Activated CD4-positive, CD25-positive, alpha-beta regulatory T cell (primary cell): ENCODE results near the gene SLC13A2.
"Not testable (repeated sequence)": the region's sequence is repeated elsewhere in the genome, so short reads cannot be mapped to it uniquely, and the experiment has no call there.

Source experiments
- DNase-seq, 4 experiments: peaks; one replicate each; lab custom pipeline; 2025; lab: John Stamatoyannopoulos, UW

The SLC13A2 gene, protein sequence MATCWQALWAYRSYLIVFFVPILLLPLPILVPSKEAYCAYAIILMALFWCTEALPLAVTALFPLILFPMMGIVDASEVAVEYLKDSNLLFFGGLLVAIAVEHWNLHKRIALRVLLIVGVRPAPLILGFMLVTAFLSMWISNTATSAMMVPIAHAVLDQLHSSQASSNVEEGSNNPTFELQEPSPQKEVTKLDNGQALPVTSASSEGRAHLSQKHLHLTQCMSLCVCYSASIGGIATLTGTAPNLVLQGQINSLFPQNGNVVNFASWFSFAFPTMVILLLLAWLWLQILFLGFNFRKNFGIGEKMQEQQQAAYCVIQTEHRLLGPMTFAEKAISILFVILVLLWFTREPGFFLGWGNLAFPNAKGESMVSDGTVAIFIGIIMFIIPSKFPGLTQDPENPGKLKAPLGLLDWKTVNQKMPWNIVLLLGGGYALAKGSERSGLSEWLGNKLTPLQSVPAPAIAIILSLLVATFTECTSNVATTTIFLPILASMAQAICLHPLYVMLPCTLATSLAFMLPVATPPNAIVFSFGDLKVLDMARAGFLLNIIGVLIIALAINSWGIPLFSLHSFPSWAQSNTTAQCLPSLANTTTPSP

GRCh38 chr17:28473542-28473941 lies at the start of gene SLC13A2:
SLC13A2 (plus strand) TSS chr17:28473644; CDS start chr17:28473713, 69 bp downstream.
- DNase-seq: no peak

- DNase-seq: no peak
Observed at GRCh38 chr17:28425206-28425605, 48.2 kb upstream of the SLC13A2 start.

DNA sequence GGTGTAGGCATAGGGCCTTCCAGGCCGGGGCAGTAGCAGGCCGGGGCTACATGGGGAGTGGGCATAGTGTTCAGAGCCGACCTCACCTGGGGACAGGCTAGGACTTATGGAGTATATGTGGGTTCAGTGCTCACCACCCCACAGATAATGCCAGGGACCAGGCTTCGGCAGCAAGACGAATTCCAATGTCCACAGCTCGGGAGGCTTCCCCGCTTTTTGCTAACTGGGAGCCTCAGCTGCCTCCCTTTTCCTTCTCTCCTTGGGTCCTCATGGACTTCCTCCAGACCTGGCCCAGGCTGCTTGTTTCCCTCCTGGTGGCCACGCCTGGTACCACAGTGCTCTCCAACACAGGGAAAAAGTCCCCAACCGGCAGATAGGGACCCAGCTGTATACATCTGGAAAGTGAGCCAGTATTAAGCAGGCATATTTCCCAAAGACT lies 47.3 kb upstream of the SLC13A2 start:
- DNase-seq: no peak

- no peak for DNase-seq
Observed at GRCh38 chr17:28427371-28427770, 46.1 kb upstream of the SLC13A2 start.

- not testable (repeated sequence) for DNase-seq
Observed at GRCh38 chr17:28427982-28428381, 45.5 kb upstream of the SLC13A2 start.

DNA sequence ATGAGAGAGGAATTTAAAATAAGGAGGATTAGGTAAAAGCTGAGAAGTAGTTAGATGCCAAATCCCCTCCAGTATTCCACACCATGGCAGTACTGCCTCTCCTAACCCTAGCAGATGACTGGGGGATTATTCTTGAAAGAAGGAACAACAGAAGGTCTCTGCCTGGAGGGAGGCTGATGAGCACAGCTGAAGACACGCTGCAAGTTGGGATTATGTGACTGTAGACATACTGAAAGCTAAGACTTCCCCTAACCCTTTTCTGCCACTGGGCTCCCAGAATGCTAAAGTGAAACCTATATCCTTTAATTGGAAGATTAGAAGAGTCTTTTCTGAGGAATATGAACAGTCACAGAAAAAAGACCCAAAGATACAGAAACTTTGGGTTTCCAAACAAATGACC lies 39.7 kb upstream of the SLC13A2 start:
- no peak for DNase-seq

DNA sequence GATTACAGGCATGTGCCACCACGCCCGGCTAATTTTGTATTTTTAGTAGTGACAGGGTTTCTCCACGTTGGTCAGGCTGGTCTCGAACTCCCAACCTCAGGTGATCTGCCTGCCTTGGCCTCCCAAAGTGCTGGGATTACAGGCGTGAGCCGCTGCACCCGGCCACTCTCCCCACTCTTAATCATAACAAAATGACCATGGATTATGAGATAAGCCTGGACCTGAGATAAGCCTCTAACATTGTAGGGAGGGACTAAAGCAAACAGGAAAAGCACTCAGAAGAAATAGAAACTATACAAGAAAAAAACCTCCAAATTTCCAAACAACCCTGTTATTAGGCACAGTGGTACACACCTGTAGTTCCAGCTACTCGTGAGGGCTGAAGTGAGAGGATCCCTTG lies 39.1 kb upstream of the SLC13A2 start:
- not testable (repeated sequence) for DNase-seq

GRCh38 chr17:28443901-28444638 lies 29.4 kb upstream of the SLC13A2 start:
- no peak for DNase-seq

DNA sequence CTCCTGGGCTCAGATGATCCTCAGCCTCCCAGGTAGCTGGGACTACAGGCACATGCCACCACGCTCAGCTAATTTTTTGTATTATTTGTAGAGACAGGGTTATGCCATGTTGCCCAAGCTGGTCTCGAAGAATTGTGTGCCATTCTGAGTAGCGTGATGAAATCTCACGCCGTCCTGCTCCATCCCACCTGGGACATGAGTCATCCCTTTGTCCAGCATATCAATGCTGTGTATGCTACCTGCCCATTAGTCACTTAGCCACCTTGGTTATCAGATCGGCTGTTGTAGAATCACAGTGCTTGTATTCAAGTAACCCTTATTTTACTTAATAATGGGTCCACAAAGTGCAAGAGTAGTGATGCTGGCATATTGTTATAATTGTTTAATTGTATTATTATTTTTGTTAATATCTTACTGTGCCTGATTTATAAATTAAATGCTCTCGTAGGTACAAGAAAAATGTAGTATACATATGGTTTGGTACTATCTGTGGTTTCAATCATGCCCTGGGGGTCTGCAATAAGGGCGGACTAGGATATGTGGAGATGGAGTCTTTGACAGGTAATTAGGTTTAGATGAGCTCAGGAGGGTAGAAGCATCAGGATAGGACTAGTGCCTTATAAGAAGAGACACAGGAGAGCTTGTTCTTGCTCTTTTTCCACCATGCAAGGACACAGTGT lies 26.6 kb upstream of the SLC13A2 start:
- DNase-seq: no peak

- no peak for DNase-seq
Observed at GRCh38 chr17:28447396-28447760, 26.1 kb upstream of the SLC13A2 start.

- no peak for DNase-seq
Observed at GRCh38 chr17:28449859-28450258, 23.6 kb upstream of the SLC13A2 start.

DNA sequence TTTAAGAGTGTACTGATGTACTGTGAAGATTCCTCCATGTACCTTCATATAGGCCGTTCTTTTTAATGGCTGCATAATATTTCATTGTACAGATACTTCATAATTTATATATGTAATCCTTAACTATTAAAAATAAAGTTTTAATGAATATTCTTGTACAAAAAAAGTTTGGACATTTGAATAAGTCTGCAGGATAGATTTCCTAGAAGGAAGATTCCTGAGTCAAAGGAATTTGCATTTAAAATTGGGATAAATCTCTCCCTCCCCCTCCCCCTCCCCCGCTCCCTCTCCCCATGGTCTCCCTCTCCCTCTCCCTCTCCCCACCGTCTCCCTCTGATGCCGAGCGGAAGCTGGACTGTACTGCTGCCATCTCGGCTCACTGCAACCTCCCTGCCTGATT lies 15.6 kb upstream of the SLC13A2 start:
- DNase-seq: no peak

GRCh38 chr17:28458881-28459280 lies 14.6 kb upstream of the SLC13A2 start:
- DNase-seq: not testable (repeated sequence)

GRCh38 chr17:28460901-28461300 lies 12.5 kb upstream of the SLC13A2 start:
- DNase-seq: no peak

- DNase-seq: no peak
Observed at GRCh38 chr17:28466001-28466400, 7.4 kb upstream of the SLC13A2 start.

DNA sequence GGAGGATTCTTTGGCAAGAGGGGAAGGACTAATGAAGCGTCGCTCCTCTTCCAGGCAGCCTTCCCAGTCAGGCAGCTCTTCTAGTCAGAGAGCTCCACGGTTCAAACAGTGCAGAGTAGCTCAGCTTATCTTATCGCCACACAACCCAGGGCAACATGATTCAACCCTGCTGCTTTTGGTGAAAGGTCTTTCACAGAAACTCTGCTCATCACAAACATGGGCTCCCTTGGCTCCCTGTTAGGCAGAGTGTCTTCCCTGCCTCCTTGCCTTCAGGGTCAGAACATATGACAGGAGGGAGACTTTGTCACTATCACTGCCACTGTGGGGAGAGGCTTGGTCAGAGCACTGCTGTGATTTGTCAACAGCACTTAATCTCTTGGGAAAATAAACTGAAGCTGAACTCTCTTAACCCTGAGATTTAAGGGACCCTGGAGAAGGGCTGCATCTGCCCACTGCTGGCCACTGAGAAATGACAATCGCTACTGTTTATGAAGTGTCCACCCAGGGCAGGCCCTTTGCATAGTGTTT lies 6.9 kb upstream of the SLC13A2 start:
- DNase-seq: no peak

- no peak for DNase-seq
Observed at GRCh38 chr17:28467456-28468025, 5.9 kb upstream of the SLC13A2 start.

GRCh38 chr17:28468033-28468735 lies 5.3 kb upstream of the SLC13A2 start:
- DNase-seq: not testable (repeated sequence)

DNA sequence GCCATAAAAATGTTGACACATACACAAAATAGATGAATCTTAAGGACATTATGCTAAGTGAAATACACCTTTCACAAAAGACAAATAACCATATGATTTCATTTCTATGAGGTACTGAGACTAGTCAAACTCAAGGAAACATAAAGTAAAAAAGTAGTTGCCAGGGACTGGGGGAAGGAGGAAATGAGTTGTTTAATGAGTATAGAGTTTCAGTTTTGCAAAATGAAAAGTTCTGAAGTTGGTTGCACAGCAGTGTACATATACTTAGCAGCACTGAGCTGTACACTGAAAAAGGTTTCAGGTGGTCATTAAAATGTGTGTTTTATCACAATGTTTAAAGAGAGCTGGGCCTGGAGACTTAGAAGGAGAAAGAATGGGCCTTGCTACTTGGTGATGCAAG lies 4.7 kb upstream of the SLC13A2 start:
- no peak for DNase-seq

- DNase-seq: no peak
Observed at GRCh38 chr17:28469376-28469775, 4.1 kb upstream of the SLC13A2 start.

- DNase-seq: no peak
Observed at GRCh38 chr17:28470266-28470913, 3.1 kb upstream of the SLC13A2 start.
